8988T (cell line): ENCODE data around the gene SKOR1.

Source experiments
- DNase-seq: peaks from one replicate; pipeline ENCODE4 v3.0.0; 2011

Gene SKOR1, protein sequence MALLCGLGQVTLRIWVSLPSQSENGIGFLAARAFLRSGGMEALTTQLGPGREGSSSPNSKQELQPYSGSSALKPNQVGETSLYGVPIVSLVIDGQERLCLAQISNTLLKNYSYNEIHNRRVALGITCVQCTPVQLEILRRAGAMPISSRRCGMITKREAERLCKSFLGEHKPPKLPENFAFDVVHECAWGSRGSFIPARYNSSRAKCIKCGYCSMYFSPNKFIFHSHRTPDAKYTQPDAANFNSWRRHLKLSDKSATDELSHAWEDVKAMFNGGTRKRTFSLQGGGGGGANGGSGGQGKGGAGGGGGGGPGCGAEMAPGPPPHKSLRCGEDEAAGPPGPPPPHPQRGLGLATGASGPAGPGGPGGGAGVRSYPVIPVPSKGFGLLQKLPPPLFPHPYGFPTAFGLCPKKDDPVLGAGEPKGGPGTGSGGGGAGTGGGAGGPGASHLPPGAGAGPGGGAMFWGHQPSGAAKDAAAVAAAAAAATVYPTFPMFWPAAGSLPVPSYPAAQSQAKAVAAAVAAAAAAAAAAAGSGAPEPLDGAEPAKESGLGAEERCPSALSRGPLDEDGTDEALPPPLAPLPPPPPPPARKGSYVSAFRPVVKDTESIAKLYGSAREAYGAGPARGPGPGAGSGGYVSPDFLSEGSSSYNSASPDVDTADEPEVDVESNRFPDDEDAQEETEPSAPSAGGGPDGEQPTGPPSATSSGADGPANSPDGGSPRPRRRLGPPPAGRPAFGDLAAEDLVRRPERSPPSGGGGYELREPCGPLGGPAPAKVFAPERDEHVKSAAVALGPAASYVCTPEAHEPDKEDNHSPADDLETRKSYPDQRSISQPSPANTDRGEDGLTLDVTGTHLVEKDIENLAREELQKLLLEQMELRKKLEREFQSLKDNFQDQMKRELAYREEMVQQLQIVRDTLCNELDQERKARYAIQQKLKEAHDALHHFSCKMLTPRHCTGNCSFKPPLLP

DNA sequence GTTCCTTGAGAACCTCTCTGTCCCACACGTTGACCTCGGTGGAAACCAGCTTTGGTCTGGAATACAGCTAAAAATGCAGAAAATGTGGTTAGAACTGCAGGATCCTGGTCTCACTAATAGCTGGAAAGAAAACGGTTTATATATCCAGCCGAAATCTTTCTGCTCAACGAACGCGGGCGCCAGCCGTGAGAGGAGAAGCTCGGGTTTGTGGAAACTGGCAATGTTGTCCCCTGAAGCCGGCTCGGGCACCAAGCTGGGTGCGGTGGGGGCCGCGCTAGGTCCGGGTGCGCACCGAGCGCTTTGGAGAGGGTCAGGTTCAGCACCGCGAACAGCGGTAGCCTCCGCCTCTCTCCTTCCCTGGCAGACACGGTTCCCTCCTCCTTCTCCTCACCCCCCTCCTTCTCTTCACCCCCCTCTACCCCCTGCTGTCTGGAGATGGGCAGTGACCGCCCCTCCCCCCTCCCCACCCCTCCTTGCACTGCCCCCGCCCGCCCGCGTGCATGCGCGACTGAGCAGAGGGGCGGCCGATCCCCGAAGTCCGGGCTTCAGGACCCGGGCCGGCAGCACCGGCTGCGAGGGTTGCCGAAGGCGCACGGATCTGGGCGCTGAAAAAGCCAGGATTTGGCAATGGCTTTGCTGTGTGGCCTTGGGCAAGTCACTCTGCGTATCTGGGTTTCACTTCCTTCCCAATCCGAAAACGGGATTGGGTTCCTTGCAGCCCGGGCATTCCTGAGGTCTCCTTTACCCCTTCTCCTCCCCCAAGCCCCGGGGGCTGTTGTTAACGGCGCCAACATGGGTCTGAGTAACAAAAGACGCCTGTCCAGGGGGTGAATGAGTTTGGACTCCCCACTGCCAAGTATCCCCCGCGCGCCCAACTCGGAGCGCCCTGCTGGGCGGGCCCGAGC is at the start of gene SKOR1:
Gene SKOR1, plus strand, starts transcription at position 534 of the 905 bp plus-strand sequence. Its CDS starts 94 bp downstream, at position 628.
- DNase-seq: no peak

- no peak for DNase-seq
These were observed 49.3 kb upstream of the SKOR1 start for GRCh38 chr15:67775998-67776397.

- no peak for DNase-seq
These were observed 48.7 kb upstream of the SKOR1 start for GRCh38 chr15:67776600-67776999.

- no peak for DNase-seq
These were observed 48.2 kb upstream of the SKOR1 start for GRCh38 chr15:67777071-67777470.

GRCh38 chr15:67777773-67778172 is 47.5 kb upstream of the SKOR1 start:
- DNase-seq: no peak

DNA sequence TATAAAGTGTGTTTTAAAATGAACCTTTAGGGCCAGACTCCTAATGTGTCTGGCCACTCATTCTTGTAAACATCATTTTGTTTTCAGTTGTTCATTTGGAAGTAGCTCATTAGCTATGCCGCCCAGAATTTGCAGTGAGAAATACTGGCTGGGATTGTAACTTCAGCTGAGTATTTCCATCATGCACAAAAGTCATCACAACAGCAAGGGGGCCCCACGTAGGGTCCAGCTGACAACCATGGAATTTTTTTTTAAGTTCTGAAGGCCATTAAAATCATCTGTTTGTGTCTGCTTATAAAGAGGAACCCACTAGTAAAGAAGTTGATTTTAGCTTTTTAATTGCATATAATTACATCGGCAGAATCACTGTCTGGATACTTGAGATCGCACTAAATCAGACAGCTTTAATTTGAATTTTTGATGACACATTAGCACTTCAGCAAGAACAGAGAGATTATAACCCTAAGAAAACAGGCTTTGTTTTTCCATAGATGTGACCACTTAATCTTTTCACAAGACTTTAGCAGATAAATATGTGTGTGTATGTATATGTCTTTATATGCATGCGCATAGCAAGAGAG is 46.3 kb upstream of the SKOR1 start:
- no peak for DNase-seq

GRCh38 chr15:67779549-67780111 is 45.7 kb upstream of the SKOR1 start:
- DNase-seq: no peak

- DNase-seq: no peak
These were observed 44.2 kb upstream of the SKOR1 start for GRCh38 chr15:67781061-67781460.

DNA sequence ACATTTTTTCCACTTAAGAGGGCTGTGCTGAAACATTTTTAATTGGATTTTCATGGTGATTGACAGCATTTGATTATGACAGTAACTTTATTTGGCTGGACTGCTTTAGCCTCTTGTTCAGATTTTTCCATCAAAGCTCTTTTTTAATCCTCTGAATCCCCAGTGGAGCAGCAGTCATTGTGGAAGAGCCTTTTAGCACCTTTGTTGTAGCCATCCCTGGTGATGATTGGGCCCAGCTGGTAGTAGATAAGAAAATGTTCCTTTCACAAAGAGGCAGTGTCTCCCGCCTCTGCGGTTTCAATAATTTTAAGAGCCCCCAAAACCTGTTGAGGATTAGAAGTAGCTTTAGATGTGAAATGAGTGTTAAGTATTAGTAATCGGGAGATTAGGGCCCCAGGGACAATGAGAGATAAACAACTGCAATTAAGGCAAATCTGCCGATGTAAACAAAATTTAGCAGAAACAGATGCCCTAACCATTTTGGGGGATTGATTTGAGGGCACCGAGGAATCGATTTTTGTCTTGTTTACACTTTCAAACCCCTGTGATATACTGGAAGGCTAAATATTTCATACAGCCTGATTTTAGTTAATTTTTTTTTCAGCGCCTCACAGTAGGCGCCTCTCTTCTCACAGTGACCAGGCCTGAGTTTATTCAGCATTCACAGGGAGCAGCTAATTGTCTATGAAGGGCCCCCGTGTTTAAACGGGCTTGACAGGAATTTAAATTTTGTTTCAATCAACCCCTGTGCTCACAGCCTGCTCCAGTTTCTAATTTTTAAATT is 43.2 kb upstream of the SKOR1 start:
- DNase-seq: no peak

- no peak for DNase-seq
These were observed 42.7 kb upstream of the SKOR1 start for GRCh38 chr15:67782691-67782991.

- DNase-seq: no peak
These were observed 42.0 kb upstream of the SKOR1 start for GRCh38 chr15:67783303-67783702.

DNA sequence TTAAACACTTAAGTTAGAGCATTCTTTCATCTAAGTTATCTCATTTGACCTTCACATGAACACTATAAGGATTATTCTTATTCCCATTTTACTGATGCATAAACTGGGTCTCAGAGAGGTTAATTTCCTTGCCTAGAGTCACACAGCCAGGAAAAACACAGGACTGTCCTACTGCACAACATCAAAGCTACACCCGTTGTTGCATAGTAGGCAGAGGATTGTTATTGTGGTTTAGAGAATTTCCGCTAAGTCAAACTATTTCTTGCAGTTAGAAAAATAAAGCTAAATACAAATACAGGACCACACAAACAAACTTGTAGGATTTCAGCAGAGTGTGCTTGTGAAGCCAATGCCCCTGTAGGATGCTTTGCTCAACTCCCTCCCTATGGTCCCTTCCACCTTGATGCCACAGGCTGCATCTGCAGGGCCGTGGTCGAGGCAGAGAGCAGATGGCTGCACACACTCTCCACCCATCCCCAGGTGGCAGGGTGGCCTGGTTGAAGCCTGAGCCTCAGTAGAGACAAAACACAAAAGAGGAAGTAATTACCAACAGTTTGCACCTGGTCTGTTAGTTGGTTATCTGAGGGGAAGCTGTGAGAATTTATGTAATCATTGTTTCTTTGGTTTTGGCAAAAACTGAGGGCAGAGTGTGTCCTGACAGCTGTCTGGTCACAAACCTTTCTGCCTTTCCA is 41.1 kb upstream of the SKOR1 start:
- DNase-seq: no peak

DNA sequence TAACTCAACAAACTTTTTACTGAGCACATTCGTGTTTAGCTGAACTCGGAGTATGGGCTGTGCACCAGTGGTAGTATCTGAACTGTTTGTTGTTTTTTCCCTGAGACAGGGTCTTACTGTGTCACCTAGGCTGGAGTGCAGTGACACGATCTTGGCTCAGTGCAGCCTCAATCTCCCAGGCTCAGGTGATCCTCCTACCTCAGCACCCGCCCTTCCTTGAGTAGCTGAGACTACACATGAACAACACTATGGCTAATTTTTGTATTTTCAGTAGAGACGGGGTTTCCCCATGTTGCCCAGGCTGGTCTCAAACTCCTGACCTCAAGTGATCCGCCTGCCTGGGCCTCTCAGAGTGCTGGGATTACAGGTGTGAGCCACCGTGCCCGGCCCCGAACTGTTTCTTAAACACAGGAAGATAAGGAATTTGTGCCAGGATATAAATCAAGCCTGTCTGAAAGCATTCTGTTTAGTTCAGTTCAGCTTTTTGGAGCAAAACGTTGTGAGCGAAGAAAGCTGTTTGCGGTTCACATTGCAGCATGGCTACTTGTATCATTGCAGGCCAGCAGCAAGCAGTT is 40.4 kb upstream of the SKOR1 start:
- no peak for DNase-seq

DNA sequence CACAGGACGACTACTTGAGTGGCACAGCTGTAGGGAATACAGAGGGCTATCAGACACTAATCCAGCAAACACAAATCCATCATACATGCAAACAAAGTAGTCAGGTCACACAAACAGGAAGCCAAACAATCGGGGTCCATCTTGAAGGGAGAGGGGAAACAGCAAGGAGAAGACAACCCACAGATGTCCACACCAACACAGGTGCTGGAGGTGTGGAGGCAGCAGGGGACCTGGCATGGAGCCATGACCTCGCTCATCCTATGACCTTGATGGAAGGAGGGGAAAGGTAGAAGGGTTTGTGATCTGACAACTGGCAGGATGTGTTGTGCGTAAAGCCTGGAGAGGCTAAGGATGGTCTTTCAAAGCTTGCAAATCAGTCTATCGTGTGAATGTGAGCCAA is 39.9 kb upstream of the SKOR1 start:
- DNase-seq: no peak

DNA sequence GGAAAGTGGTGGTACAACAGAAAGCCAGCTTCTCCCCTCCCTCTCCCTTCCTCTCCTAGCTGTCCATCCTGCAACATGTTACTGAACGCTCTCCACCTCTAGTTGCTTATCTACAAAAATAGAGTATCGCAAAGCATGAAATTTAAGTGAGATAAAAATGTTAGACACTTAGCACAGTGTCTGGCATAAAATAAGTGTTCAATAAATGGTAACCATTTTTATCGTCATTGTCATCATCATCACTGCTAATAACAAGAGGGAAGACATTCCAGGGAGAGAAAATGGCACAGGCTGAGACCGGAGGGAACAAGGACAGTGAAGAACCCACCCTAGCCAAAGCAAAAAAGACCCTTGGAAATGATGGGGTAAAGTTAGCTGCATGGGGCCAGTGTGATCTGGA is 38.7 kb upstream of the SKOR1 start:
- DNase-seq: no peak

DNA sequence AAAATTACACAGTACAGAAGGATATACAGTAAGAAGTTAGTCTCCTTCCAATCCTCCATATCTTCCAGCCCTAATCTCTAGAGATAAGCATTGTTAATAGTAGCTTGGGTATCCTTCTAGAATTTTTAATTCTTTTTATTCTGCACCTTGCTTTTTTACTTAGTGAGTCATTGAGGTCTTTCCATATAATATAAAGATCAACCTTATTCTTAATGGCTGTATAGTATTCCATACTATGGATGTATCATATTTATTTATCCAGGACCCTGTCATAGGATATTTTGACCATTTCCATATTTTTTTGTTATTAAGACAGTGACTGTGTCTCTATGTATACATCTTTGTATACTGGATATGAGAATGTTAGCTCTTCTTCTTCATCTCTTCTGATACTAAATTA is 36.3 kb upstream of the SKOR1 start:
- no peak for DNase-seq

GRCh38 chr15:67790610-67791319 is 34.5 kb upstream of the SKOR1 start:
- no peak for DNase-seq

DNA sequence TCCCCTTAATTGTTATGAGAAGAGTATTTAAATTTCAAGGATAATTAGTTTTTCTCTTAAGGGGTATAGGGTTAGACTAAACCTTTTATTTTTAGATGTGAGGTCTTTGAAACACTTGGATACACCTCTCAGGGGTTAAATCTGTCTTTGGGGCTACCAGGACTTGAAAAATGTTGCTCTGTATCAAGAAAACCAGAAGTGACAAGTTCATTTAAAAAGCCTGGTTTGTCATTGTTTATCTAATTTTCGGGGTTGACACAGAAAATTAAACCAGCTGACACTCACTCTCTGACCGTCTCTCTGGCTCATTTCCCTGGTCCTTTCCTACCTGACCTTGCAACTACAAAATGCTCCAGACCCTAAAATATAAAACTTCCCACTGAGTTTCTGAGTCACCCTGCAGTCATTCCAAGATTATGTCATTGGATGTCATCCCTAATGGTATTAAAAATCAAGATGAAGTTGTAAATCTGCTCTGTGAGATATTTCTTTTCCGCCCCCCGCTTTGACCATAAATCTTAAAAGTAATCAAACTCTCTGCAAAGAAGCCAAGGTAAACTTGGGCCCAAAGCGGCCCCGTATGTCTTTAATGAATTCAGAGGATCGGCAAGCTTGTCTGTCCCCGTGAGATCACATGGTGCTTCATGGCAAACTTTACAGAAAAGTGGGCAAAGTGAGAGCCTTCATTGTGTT is 32.9 kb upstream of the SKOR1 start:
- no peak for DNase-seq
